ENCODE measurements around the gene MGLL. TPM values are rescaled to one million over a fixed set of nuclear protein-coding genes. Genes with fewer than 3 reads are reported as not detected.

MGLL gene
- total RNA-seq, 1 donor from 2014 or later = 0.97 TPM

- Mint-ChIP-seq H3K27me3 (ENCODE audit: unreplicated experiment) (peaks cover 14% of the 10 kb centered on the region), H3K4me1 (ENCODE audit: unreplicated experiment) (peaks cover 9% of the 10 kb centered on the region), H3K36me3 (ENCODE audit: low read depth, unreplicated experiment) (peaks cover 5% of the 10 kb centered on the region), H3K27ac (ENCODE audit: unreplicated experiment) (no peak overlapping the region), H3K4me3 (ENCODE audit: unreplicated experiment) (no peak overlapping the region), H3K9me3 (ENCODE audit: unreplicated experiment) (no peaks in the 10 kb centered on the region)
- no peak for DNase-seq (ENCODE audit: low spot score)
- TF ChIP-seq CTCF (IDR thresholded peaks at IDR 0.05; ENCODE audit: unreplicated experiment) = no peak
Observed at GRCh38 chr3:127670761-127671522, 151.4 kb downstream of the MGLL start.

GRCh38 chr3:127670229-127670559 lies 152.1 kb downstream of the MGLL start:
- Mint-ChIP-seq H3K4me3 (ENCODE audit: unreplicated experiment) (no peak overlapping the region), H3K27ac (ENCODE audit: unreplicated experiment) (no peak overlapping the region)

GRCh38 chr3:127669541-127670228 lies 152.6 kb downstream of the MGLL start:
- peaks cover 2% of the 10 kb centered on the region for H3K36me3 Mint-ChIP-seq (ENCODE audit: low read depth, unreplicated experiment)
- peaks cover 6% of the 10 kb centered on the region for H3K4me1 Mint-ChIP-seq (ENCODE audit: unreplicated experiment)
- no peak overlapping the region for H3K27ac Mint-ChIP-seq (ENCODE audit: unreplicated experiment)
- H3K9me3 Mint-ChIP-seq (ENCODE audit: unreplicated experiment) = no peaks in the 10 kb centered on the region
- no peak for DNase-seq (ENCODE audit: low spot score)
- TF ChIP-seq CTCF (IDR thresholded peaks at IDR 0.05; ENCODE audit: unreplicated experiment) = no peak
- no peak overlapping the region for H3K4me3 Mint-ChIP-seq (ENCODE audit: unreplicated experiment)
- H3K27me3 Mint-ChIP-seq (ENCODE audit: unreplicated experiment) = peaks cover 9% of the 10 kb centered on the region

More at GRCh38 chr3:127670229-127670559, 152.1 kb downstream of the MGLL start:
- H3K36me3 Mint-ChIP-seq (ENCODE audit: low read depth, unreplicated experiment) = peaks cover 5% of the 10 kb centered on the region
- H3K4me1 Mint-ChIP-seq (ENCODE audit: unreplicated experiment) = peaks cover 9% of the 10 kb centered on the region
- peaks cover 11% of the 10 kb centered on the region for H3K27me3 Mint-ChIP-seq (ENCODE audit: unreplicated experiment)
- DNase-seq (ENCODE audit: low spot score) = no peak
- no peaks in the 10 kb centered on the region for H3K9me3 Mint-ChIP-seq (ENCODE audit: unreplicated experiment)
- no peak for TF ChIP-seq CTCF (IDR thresholded peaks at IDR 0.05; ENCODE audit: unreplicated experiment)

GRCh38 chr3:127668906-127669305 lies 153.4 kb downstream of the MGLL start:
- no peak overlapping the region for H3K27ac Mint-ChIP-seq (ENCODE audit: unreplicated experiment)
- no peak for DNase-seq (ENCODE audit: low spot score)
- TF ChIP-seq CTCF (IDR thresholded peaks at IDR 0.05; ENCODE audit: unreplicated experiment) = no peak
- no peaks in the 10 kb centered on the region for H3K9me3 Mint-ChIP-seq (ENCODE audit: unreplicated experiment)
- peaks cover 3% of the 10 kb centered on the region for H3K4me1 Mint-ChIP-seq (ENCODE audit: unreplicated experiment)
- H3K36me3 Mint-ChIP-seq (ENCODE audit: low read depth, unreplicated experiment) = no peaks in the 10 kb centered on the region
- peaks cover 7% of the 10 kb centered on the region for H3K27me3 Mint-ChIP-seq (ENCODE audit: unreplicated experiment)
- H3K4me3 Mint-ChIP-seq (ENCODE audit: unreplicated experiment) = peak overlapping the region; percentile 12

- TF ChIP-seq CTCF (IDR thresholded peaks at IDR 0.05; ENCODE audit: unreplicated experiment) = no peak
- Mint-ChIP-seq H3K4me1 (ENCODE audit: unreplicated experiment) (no peaks in the 10 kb centered on the region), H3K27me3 (ENCODE audit: unreplicated experiment) (peaks cover 7% of the 10 kb centered on the region), H3K4me3 (ENCODE audit: unreplicated experiment) (no peak overlapping the region), H3K27ac (ENCODE audit: unreplicated experiment) (no peak overlapping the region), H3K36me3 (ENCODE audit: low read depth, unreplicated experiment) (no peaks in the 10 kb centered on the region), H3K9me3 (ENCODE audit: unreplicated experiment) (no peaks in the 10 kb centered on the region)
- no peak for DNase-seq (ENCODE audit: low spot score)
Observed at GRCh38 chr3:127667119-127667681, 155.1 kb downstream of the MGLL start.
